ENCODE data around the gene TARDBP.
"Not testable (repeated sequence)": the region's sequence is repeated elsewhere in the genome, so short reads cannot be mapped to it uniquely, and the experiment has no call there.

The TARDBP gene

DNA sequence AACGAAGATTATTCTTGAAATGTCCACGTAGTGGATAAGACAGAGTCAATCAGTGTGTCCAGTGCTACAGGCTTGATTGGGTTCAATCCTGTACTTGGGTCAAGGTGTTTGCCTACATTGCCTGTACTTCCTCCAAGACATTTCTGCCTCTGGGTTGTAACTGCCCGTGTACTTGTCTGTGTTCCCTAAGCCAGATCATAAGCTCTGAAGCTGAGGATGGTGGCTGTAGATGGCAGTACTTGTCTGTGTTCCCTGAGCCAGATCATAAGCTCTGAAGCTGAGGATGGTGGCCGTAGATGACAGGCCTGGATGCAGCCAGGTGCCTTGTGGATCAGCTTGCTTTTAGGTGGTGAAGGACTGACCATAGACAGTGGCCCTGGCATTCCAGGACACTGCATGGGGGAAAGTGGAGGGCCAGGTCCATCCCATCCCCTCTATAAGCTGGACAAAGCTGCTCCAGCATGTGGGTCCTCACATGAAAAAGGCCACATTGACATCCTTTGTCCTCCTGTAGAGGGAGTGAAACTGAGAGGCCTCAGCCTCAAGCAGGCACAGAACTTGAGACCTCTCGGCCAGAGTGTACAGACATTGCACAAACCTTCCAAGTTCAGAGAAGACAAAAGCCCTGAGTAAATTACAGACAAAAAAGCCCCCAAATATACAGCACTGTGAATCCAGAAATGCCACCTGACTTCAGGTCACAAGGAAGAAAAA, 49.4 kb downstream of the TARDBP start:
- no peak for DNase-seq

DNA sequence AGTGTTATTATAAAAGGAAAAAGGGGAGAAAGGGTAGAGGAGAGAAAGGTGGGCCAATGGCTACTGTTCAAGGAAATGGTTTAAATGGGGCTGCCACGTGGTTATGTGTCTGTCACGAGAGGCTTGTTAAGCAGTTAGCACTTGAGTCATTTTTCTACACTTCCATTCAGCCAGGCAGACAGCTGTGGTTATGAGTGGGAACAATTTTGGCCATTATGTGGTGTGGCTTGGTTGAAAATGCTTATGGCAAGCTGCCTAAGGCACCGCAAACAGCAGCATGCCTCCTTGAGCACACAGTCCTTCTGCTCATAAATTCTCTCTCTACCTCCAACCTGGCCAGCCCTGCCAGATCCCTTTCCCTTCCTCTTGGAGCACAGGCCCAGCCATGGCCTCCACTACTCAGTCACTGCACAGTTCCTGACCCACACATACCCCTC, 50.5 kb downstream of the TARDBP start:
- DNase-seq = no peak

DNA sequence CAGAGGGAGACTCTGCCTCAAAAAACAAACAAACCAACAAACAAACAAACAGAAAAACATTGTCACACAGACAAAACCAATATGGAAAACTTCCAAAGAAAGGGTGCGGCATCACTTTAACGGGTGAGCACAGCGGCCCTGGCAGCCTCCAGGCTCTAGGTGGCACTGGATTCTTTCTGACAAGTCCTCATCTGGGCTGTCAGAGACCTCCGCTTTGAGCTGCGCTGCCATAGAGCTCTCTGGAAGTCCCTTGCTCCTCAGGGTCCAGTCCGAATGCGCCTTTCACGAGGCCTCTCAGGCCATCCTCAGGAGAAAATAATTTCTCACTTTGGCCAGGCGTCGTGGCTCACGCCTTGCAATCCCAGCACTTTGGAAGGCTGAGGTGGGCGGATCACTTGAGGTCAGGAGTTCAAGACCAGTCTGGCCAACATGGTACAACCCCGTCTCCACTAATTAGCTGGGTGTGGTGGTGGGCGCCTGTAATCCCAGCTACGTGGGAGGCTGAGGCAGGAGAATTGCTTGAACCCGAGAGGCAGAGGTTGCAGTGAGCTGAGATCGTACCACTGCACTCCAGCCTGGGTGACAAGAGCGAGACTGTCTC, 51.6 kb downstream of the TARDBP start:
- peak in 1 of 2 experiments; percentile 10 for DNase-seq

GRCh38 chr1:11064942-11065341, 52.5 kb downstream of the TARDBP start:
- DNase-seq = no peak

GRCh38 chr1:11065796-11066195, 53.3 kb downstream of the TARDBP start:
- DNase-seq = no peak

DNA sequence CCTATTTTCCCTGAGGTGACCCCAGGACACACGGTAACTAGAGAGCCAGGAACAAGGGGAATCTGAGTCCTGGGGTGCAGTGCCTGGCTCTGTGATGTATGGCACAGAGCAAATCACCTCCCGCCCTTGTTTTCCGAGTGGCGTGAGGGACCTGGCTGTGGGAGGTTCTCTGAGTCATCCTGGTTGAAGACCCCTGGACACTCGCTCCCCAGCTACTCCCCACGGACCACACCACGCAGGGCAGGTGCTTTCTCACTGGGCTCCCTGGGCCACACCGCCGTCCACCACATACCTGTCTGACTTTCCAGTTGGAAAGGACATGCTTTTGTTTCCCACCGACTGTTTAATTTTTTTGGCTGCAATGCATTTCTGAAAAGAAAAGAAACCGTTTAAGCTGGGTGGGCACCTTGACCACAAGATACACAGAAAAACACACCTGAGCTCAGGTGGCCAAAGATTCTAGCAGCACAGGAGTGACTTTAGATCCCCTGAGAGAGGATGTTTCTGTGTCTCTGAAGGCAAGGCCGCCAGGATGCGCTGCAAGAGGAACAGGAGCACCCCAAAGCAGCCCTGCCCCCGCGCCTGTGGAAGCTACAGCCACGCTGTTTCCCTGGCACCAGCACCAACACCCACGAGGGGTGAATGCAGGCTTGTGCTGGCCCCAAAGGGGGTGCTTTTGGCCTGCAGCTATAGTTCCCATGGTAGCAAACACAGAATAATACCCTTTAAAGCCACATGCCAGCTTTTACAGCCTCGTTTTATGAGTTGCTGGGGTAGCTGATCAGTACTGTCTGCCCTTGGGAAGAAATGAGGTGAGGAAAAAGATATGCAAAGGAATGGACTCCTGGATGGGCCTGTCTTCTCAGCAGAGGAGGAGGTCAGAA, 55.5 kb downstream of the TARDBP start:
- no peak for DNase-seq

DNA sequence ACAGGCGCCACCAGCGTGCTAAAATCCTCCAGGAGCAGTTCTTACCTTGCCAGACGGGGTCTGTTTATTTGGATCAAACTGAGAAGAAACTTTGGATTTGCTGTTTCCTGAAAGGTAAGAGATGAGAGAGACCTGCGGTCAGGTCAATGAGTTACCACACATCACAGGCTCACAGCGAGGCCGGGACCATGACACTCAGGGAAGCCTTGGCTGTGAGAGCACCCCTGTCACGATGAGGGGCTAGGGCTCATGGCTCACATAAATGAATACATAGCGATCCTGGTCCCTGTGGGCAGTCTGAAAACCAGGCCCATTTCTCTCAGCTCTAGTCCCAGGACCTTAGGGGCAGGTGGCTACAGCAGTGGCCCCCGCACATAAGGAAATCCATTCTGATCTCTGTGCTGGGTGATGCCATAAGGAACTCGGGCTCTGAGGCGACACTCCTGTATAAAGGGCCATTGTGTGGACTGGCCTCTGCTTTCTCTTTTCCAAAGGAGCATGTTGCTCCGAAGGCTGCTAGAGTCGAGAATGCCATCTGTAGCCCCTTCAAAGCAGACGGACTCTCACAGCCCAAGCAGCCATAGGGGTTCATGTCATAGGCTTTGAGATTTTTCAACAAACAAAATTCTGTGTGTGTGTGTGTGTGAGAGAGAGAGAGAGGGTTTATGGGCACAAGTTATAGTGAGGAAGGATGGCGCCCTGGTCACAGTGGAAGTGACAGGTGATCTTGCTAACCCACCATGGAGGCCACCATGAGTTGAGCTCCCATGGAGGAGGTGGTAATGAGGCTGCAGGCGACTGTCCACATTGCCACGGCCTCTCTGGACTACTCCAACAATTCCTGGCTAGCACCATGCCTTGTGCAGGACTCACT, 56.4 kb downstream of the TARDBP start:
- no peak for DNase-seq

DNA sequence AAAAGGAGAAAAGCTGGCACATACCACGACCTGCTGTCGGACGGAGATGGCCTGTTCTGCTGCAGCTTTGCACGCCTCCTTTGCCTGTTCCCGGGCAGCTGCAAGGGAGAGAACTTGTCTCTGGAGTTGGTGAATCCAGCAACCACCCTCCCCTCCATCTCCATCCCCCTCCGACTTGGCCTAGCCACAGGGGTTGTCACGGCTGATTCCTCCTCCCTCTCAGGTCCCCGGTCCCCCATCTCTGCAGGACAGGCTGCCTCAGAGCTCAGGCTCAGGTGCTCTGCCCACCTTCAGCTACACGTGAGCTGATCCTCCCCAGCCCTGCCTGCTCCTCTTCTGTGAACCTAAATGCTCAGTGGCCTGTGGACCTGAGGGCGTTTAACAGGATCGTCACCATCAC, 58.4 kb downstream of the TARDBP start:
- DNase-seq = no peak

DNA sequence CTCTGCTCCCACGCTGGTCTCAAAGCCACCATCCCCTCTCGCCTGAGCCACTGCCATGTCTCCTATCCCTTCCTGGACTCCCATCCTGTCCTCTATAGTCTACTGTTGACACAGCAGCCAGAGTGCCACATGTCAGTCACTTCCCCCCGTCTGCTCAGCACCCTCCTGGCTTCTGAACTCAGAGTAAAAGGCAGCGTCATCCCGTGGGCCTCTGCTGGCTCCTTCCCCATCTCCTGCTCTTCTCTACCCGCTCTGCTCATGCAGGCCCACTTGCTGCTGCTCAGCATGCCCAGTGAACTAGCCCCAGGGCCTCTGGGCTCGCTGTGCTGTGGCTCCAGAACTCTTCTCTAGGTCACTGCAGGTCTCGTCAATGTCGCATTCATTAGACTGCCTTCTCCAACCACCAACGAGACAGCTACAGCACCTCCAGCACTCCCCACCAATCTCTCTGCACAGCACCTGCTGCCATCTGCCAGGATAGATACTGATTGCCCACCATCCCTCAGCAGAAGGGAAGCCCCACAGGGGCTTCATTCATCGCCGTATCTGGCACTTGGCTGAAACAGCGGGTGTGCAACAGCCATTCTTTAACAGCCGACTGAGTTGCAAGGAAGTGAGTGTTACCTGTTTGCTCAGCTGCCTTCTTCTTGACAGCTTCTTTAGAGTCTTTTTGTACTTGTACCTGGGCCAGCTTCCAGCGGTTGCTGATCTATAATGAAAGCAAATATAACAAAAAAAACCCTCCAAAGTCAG, 59.2 kb downstream of the TARDBP start:
- no peak for DNase-seq

GRCh38 chr1:11072216-11072917, 59.9 kb downstream of the TARDBP start:
- DNase-seq = no peak

DNA sequence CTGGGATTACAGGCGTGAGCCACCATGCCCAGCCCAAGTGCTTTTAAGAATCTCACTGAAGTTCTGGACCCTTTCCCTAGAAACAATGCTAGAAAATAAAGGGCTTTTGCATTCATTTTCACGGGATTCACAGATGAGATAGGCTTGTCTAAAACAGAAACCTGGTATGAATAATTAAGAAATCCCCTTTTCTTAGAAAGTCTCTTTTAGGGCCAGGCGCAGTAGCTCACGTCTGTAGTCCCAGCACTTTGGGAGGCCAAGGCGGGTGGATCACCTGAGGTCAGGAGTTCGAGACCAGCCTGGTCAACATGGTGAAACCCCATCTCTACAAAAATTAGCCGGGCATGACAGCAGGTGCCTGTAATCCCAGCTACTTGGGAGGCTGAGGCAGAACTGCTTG, 60.9 kb downstream of the TARDBP start:
- not testable (repeated sequence) for DNase-seq

Measured in SW 1271 (cell line).